ENCODE results near the gene FIBCD1.

FIBCD1 gene

GRCh38 chr9:130963337-130963908, 24.4 kb upstream of the FIBCD1 start:
- TF ChIP-seq SPI1 (IDR thresholded peaks at IDR 0.05; ENCODE audit: borderline replicate concordance, low read depth) (no peak), POLR2AphosphoS5 (IDR thresholded peaks at IDR 0.05; ENCODE audit: low read depth) (no peak), GABPA (IDR thresholded peaks at IDR 0.05; ENCODE audit: low read depth) (no peak), REST (IDR thresholded peaks at IDR 0.05; ENCODE audit: insufficient replicate concordance, low read depth) (no peak), CTCF (IDR thresholded peaks at IDR 0.05; ENCODE audit: insufficient read depth, low read length) (no peak)
- DNase-seq (ENCODE audit: low read depth in 1 of 2, low spot score in 1 of 2): no peak
- H3K27me3 ChIP-seq (ENCODE audit: insufficient read depth, poor library complexity, severe bottlenecking): no peaks in the 10 kb centered on the region
- no peak overlapping the region for H3K27ac ChIP-seq (replicated peaks)
- H3K4me3 ChIP-seq (replicated peaks; ENCODE audit: insufficient read depth, low read length): no peak overlapping the region

- Histone ChIP-seq H3K27ac (replicated peaks) (no peak overlapping the region), H3K4me3 (replicated peaks; ENCODE audit: insufficient read depth, low read length) (no peak overlapping the region), H3K27me3 (ENCODE audit: insufficient read depth, poor library complexity, severe bottlenecking) (no peaks in the 10 kb centered on the region)
- TF ChIP-seq REST (IDR thresholded peaks at IDR 0.05; ENCODE audit: insufficient replicate concordance, low read depth) (no peak), CTCF (IDR thresholded peaks at IDR 0.05; ENCODE audit: insufficient read depth, low read length) (no peak), GABPA (IDR thresholded peaks at IDR 0.05; ENCODE audit: low read depth) (no peak), POLR2AphosphoS5 (IDR thresholded peaks at IDR 0.05; ENCODE audit: low read depth) (no peak), SPI1 (IDR thresholded peaks at IDR 0.05; ENCODE audit: borderline replicate concordance, low read depth) (no peak)
- no peak for DNase-seq (ENCODE audit: low read depth in 1 of 2, low spot score in 1 of 2)
These were observed 23.6 kb upstream of the FIBCD1 start for GRCh38 chr9:130962418-130963316.

GRCh38 chr9:130961511-130962300, 22.7 kb upstream of the FIBCD1 start:
- Histone ChIP-seq H3K27ac (replicated peaks) (no peak overlapping the region), H3K27me3 (ENCODE audit: insufficient read depth, poor library complexity, severe bottlenecking) (no peaks in the 10 kb centered on the region), H3K4me3 (replicated peaks; ENCODE audit: insufficient read depth, low read length) (no peak overlapping the region)
- TF ChIP-seq POLR2AphosphoS5 (IDR thresholded peaks at IDR 0.05; ENCODE audit: low read depth): no peak
- no peak for DNase-seq (ENCODE audit: low read depth in 1 of 2, low spot score in 1 of 2)
